Activated CD8-positive, alpha-beta memory T cell treated with anti-CD3 and anti-CD28 coated beads, Interleukin-2, amount 50 U/mL, for 4 hours (primary cell): ENCODE results near the gene SMURF1.

Source experiments
- DNase-seq: peaks from one replicate; pipeline ENCODE4 v3.0.0-alpha.2; 2020

SMURF1 gene

GRCh38 chr7:99141841-99142726 is 1.8 kb downstream of the SMURF1 start:
- peak; percentile 58 for DNase-seq

- no peak for DNase-seq
These were observed 2.6 kb downstream of the SMURF1 start for GRCh38 chr7:99141334-99141733.

- no peak for DNase-seq
These were observed 3.1 kb downstream of the SMURF1 start for GRCh38 chr7:99140813-99141212.

GRCh38 chr7:99139036-99139435 is 4.9 kb downstream of the SMURF1 start:
- DNase-seq, result no peak

GRCh38 chr7:99137411-99138180 is 6.3 kb downstream of the SMURF1 start:
- no peak for DNase-seq

GRCh38 chr7:99135938-99136337 is 8.0 kb downstream of the SMURF1 start:
- DNase-seq, result no peak

- DNase-seq, result no peak
These were observed 9.9 kb downstream of the SMURF1 start for GRCh38 chr7:99133766-99134564.

- no peak for DNase-seq
These were observed 11.2 kb downstream of the SMURF1 start for GRCh38 chr7:99132595-99133321.

- DNase-seq, result no peak
These were observed 12.6 kb downstream of the SMURF1 start for GRCh38 chr7:99131290-99131689.

GRCh38 chr7:99129536-99129935 is 14.4 kb downstream of the SMURF1 start:
- no peak for DNase-seq

GRCh38 chr7:99129001-99129400 is 14.9 kb downstream of the SMURF1 start:
- no peak for DNase-seq

GRCh38 chr7:99128076-99128950 is 15.6 kb downstream of the SMURF1 start:
- DNase-seq, result no peak

- no peak for DNase-seq
These were observed 16.3 kb downstream of the SMURF1 start for GRCh38 chr7:99127636-99128035.

- DNase-seq, result no peak
These were observed 16.9 kb downstream of the SMURF1 start for GRCh38 chr7:99126921-99127553.

GRCh38 chr7:99125505-99125865 is 18.4 kb downstream of the SMURF1 start:
- no peak for DNase-seq

- no peak for DNase-seq
These were observed 19.0 kb downstream of the SMURF1 start for GRCh38 chr7:99124751-99125504.

GRCh38 chr7:99124236-99124635 is 19.7 kb downstream of the SMURF1 start:
- DNase-seq, result no peak

- no peak for DNase-seq
These were observed 20.3 kb downstream of the SMURF1 start for GRCh38 chr7:99123571-99124033.

- DNase-seq, result no peak
These were observed 21.1 kb downstream of the SMURF1 start for GRCh38 chr7:99122762-99123161.

GRCh38 chr7:99121496-99122021 is 22.3 kb downstream of the SMURF1 start:
- no peak for DNase-seq
